ENCODE data around the gene GNPAT.

Gene GNPAT

GRCh38 chr1:231194843-231195516, 46.0 kb upstream of the GNPAT start:
- TF ChIP-seq USF1 (IDR thresholded peaks at IDR 0.05) (no peak), NFIC (IDR thresholded peaks at IDR 0.05) (no peak), CEBPB (IDR thresholded peaks at IDR 0.05) (no peak), TAF1 (IDR thresholded peaks at IDR 0.05; ENCODE audit: low read depth) (no peak), ZBTB7A (IDR thresholded peaks at IDR 0.05; ENCODE audit: low read depth) (no peak), TEAD4 (IDR thresholded peaks at IDR 0.05) (no peak), REST (IDR thresholded peaks at IDR 0.05; ENCODE audit: low read depth) (no peak), RAD21 (IDR thresholded peaks at IDR 0.05; ENCODE audit: low read depth) (no peak), FOXM1 (IDR thresholded peaks at IDR 0.05; ENCODE audit: borderline replicate concordance, low read depth) (no peak), CREB1 (IDR thresholded peaks at IDR 0.05; ENCODE audit: low read depth) (no peak), MAX (IDR thresholded peaks at IDR 0.05) (no peak), TCF12 (IDR thresholded peaks at IDR 0.05; ENCODE audit: low read depth) (no peak), YY1 (IDR thresholded peaks at IDR 0.05; ENCODE audit: low read depth) (no peak)

GRCh38 chr1:231196307-231196706, 44.7 kb upstream of the GNPAT start:
- TF ChIP-seq TEAD4 (IDR thresholded peaks at IDR 0.05) (no peak), USF1 (IDR thresholded peaks at IDR 0.05) (no peak), CREB1 (IDR thresholded peaks at IDR 0.05; ENCODE audit: low read depth) (no peak), EGR1 (IDR thresholded peaks at IDR 0.05) (no peak), TAF1 (IDR thresholded peaks at IDR 0.05; ENCODE audit: low read depth) (no peak), MAX (IDR thresholded peaks at IDR 0.05) (no peak), YY1 (IDR thresholded peaks at IDR 0.05; ENCODE audit: low read depth) (no peak), REST (IDR thresholded peaks at IDR 0.05; ENCODE audit: low read depth) (no peak), EP300 (IDR thresholded peaks at IDR 0.05; ENCODE audit: borderline replicate concordance) (no peak)

- TF ChIP-seq ZBTB7A (IDR thresholded peaks at IDR 0.05; ENCODE audit: low read depth) (no peak), CEBPB (IDR thresholded peaks at IDR 0.05) (no peak), YY1 (IDR thresholded peaks at IDR 0.05; ENCODE audit: low read depth) (no peak), USF1 (IDR thresholded peaks at IDR 0.05) (no peak), TCF12 (IDR thresholded peaks at IDR 0.05; ENCODE audit: low read depth) (no peak), CREB1 (IDR thresholded peaks at IDR 0.05; ENCODE audit: low read depth) (no peak)
These were observed 44.3 kb upstream of the GNPAT start for GRCh38 chr1:231196728-231197127.

GRCh38 chr1:231199868-231200267, 41.1 kb upstream of the GNPAT start:
- TF ChIP-seq TAF1 (IDR thresholded peaks at IDR 0.05; ENCODE audit: low read depth), result no peak
- TF ChIP-seq NFIC (IDR thresholded peaks at IDR 0.05), result no peak

GRCh38 chr1:231200388-231201031, 40.5 kb upstream of the GNPAT start:
- TF ChIP-seq REST (IDR thresholded peaks at IDR 0.05; ENCODE audit: low read depth), result no peak
- TF ChIP-seq YY1 (IDR thresholded peaks at IDR 0.05; ENCODE audit: low read depth), result no peak
- TF ChIP-seq CREB1 (IDR thresholded peaks at IDR 0.05; ENCODE audit: low read depth), result no peak
- TF ChIP-seq MAX (IDR thresholded peaks at IDR 0.05), result no peak
- no peak for TF ChIP-seq TEAD4 (IDR thresholded peaks at IDR 0.05)
- TF ChIP-seq RAD21 (IDR thresholded peaks at IDR 0.05; ENCODE audit: low read depth), result no peak
- no peak for TF ChIP-seq CEBPB (IDR thresholded peaks at IDR 0.05)
- no peak for TF ChIP-seq EP300 (IDR thresholded peaks at IDR 0.05; ENCODE audit: borderline replicate concordance)
- TF ChIP-seq EGR1 (IDR thresholded peaks at IDR 0.05), result no peak
- no peak for TF ChIP-seq FOXM1 (IDR thresholded peaks at IDR 0.05; ENCODE audit: borderline replicate concordance, low read depth)
- no peak for TF ChIP-seq TAF1 (IDR thresholded peaks at IDR 0.05; ENCODE audit: low read depth)

Data from Ishikawa (cell line).